Measurements from ENCODE around the gene SF3A1. TPM values are rescaled to one million over a fixed set of nuclear protein-coding genes. Genes with fewer than 3 reads are reported as not detected.

SF3A1 gene
- total RNA-seq, 2 experiments from 2014 or later: 335 to 388 TPM

DNA sequence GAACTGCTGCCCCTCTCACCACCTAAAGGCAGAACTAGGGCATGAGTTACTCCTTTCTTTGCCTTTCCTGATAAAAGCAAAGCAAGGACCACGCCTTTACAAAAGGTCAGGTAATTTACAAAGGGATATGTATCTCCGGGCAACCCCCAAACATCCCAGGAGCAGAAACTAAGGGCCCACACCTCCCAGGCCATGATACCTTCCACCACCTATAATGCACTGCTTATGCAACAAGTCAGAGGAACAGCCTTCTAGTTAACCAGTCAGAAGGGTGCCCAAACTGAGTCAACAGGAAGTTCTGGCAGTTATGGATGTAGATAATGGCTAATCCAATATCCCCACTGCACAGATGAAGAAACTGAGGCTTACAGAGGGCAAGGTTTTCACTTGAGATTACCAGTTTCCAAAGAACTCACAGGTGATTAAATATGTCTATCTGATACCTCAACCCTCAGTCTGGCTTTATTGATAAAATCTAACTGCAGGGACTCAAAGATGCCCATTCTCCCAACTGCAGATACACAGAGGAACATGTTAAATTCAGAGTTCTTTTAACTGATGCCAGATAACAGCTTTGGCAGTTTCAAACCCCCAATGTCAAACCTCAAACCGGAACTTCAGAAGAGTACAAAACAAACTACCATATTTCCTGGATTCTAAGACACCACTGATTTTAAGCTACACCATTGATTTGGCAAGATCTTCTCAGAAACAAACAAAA lies 50.6 kb downstream of the SF3A1 start:
- peak in 4 of 14 experiments; percentile 46 to 87 (median 82) for DNase-seq
- peak; percentile 59 for ATAC-seq (ENCODE audit: poor library complexity)
- peak overlapping the region; percentile 34 for H3K4me3 ChIP-seq (ENCODE audit: low read length)
- POLR2A ChIA-PET: interaction anchor here (0.6 to 11.8 kb wide), 23 partner anchors 8 to 984 kb away, joined by 3 to 290 read pairs (median 4); partner anchors contain the start of genes CASTOR1, CCDC157, NF2 and SF3A1
- intact Hi-C loops (cut with DNase I, micrococcal nuclease): loop anchor here (1.0 to 5.0 kb wide), 7 partner anchors 10 to 131 kb away; partner anchors contain the start of genes CASTOR1 (in 1 of the 2), CCDC157 (in 1 of the 2), OSM (in 1 of the 2) and SF3A1 (in 1 of the 2)
- TF ChIP-seq, protein P1, sequence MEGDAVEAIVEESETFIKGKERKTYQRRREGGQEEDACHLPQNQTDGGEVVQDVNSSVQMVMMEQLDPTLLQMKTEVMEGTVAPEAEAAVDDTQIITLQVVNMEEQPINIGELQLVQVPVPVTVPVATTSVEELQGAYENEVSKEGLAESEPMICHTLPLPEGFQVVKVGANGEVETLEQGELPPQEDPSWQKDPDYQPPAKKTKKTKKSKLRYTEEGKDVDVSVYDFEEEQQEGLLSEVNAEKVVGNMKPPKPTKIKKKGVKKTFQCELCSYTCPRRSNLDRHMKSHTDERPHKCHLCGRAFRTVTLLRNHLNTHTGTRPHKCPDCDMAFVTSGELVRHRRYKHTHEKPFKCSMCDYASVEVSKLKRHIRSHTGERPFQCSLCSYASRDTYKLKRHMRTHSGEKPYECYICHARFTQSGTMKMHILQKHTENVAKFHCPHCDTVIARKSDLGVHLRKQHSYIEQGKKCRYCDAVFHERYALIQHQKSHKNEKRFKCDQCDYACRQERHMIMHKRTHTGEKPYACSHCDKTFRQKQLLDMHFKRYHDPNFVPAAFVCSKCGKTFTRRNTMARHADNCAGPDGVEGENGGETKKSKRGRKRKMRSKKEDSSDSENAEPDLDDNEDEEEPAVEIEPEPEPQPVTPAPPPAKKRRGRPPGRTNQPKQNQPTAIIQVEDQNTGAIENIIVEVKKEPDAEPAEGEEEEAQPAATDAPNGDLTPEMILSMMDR (IDR thresholded peaks at IDR 0.05): no peak
- CTCF ChIA-PET: interaction anchor here (7.9 kb wide), 1 partner anchor 16 kb away, joined by 59 read pairs; the partner anchor contains the start of gene CASTOR1
- Mint-ChIP-seq H3K27ac (peak overlapping the region; percentile 83), H3K4me1 (ENCODE audit: low read depth) (peaks cover 97% of the 10 kb centered on the region), H3K4me3 (peak overlapping the region; percentile 49), H3K27me3 (no peaks in the 10 kb centered on the region), H3K36me3 (ENCODE audit: low read depth) (peaks cover 41% of the 10 kb centered on the region), H3K9me3 (no peaks in the 10 kb centered on the region)
- peaks cover 97% of the 10 kb centered on the region for H3K4me1 ChIP-seq (ENCODE audit: insufficient read depth, low read length)
- H3K27me3 ChIP-seq (ENCODE audit: control insufficient read depth in 1 of 2, insufficient read depth in 2 of 2, low read length in 2 of 2): no peaks in the 10 kb centered on the region
- H3K27ac ChIP-seq (ENCODE audit: low read depth in 1 of 2, low read length in 2 of 2): peak overlapping the region; percentile 74 to 81
- H3K9me3 ChIP-seq (ENCODE audit: control insufficient read depth in 1 of 2, insufficient read depth in 1 of 2, low read length in 2 of 2): no peaks in the 10 kb centered on the region
- H3K36me3 ChIP-seq (ENCODE audit: insufficient read depth, low read length): peaks cover 26% of the 10 kb centered on the region

DNA sequence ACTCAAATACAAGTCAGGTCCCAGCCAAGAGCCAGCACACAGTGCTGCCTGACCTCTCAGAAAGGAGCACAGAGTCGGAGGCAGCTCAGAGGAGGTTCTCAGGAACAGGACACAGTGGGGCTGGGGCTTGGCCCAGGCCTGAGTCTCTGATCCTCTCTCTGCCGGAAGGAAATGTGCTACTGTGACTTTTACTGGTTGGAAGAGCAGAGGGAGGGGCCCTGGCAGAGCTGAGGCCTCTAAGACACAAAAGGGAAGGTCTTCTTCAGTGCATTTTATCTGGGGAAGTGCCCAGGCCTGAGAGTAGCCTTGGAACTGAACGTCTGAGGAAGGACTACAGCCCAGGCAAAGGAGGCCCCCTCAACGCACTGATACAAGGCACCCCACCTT lies 51.2 kb downstream of the SF3A1 start:
- Mint-ChIP-seq H3K4me1 (ENCODE audit: low read depth) (peaks cover 97% of the 10 kb centered on the region), H3K36me3 (ENCODE audit: low read depth) (peaks cover 47% of the 10 kb centered on the region), H3K27ac (peak overlapping the region; percentile 83), H3K27me3 (no peaks in the 10 kb centered on the region), H3K4me3 (peak overlapping the region; percentile 49), H3K9me3 (no peaks in the 10 kb centered on the region)
- Histone ChIP-seq H3K4me3 (ENCODE audit: low read length) (peak overlapping the region; percentile 34), H3K27ac (ENCODE audit: low read depth in 1 of 2, low read length in 2 of 2) (peak overlapping the region; percentile 74 to 81), H3K9me3 (ENCODE audit: control insufficient read depth in 1 of 2, insufficient read depth in 1 of 2, low read length in 2 of 2) (no peaks in the 10 kb centered on the region), H3K36me3 (ENCODE audit: insufficient read depth, low read length) (peaks cover 32% of the 10 kb centered on the region), H3K4me1 (ENCODE audit: insufficient read depth, low read length) (peaks cover 97% of the 10 kb centered on the region), H3K27me3 (ENCODE audit: control insufficient read depth in 1 of 2, insufficient read depth in 2 of 2, low read length in 2 of 2) (no peaks in the 10 kb centered on the region)
- TF ChIP-seq, protein P1 (IDR thresholded peaks at IDR 0.05): no peak
- peak in 12 of 14 experiments; percentile 29 to 88 (median 54) for DNase-seq
- intact Hi-C loops (cut with DNase I, micrococcal nuclease): loop anchor here (1.0 to 5.0 kb wide), 3 partner anchors 9 to 132 kb away; no protein-coding TSS in a partner anchor
- CTCF ChIA-PET: interaction anchor here (7.9 kb wide), 1 partner anchor 15 kb away, joined by 59 read pairs; the partner anchor contains the start of gene CASTOR1
- ATAC-seq (ENCODE audit: poor library complexity): peak; percentile 63
- POLR2A ChIA-PET: interaction anchor here (0.9 to 11.8 kb wide), 14 partner anchors 8 to 702 kb away, joined by 3 to 290 read pairs (median 8); partner anchors contain the start of genes CASTOR1, CCDC157, NF2 and SF3A1

DNA sequence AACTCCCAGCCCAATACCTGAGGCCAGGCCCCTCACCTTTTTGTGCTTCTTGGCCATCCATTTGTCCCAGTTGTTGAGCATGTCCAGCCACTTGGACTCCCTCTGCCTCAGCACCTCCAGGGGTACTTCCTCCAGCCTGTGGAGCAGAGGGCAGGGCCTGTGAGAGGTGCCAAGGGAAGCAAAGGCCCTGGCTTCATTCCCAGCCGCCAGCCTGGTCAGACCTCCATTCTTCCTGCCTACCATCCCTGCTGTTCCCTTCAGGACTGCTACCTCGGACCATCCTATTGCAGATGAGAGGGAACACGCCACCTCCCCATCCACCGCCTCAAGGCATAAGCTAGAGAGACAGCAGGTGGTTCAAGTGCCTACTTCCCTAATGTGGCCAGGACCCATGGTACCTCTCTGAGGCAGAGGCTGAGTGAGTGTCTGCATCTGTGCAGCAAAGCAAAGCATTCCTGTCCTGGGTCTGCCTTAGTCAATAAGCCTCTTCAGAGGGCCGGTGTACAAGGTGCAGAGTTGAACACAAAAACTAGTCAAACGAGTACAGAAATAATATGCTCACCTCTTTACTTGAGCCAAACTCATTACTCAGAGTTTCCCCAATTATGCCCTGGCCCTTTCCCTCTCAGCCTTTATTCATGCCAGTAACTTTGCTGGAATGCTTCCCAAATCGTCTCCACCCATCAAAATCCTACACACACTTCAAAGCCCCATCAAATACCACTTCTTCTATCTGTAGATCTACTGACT lies 52.0 kb downstream of the SF3A1 start:
- POLR2A ChIA-PET: interaction anchor here (0.9 to 11.8 kb wide), 9 partner anchors 11 to 119 kb away, joined by 3 to 290 read pairs (median 18); partner anchors contain the start of genes CASTOR1, CCDC157, RNF215 and SF3A1
- no peak for DNase-seq
- H3K4me3 ChIP-seq (ENCODE audit: low read length): peak overlapping the region; percentile 34

More for the DNA sequence above, 52.0 kb downstream of the SF3A1 start:
- Histone ChIP-seq H3K36me3 (ENCODE audit: insufficient read depth, low read length) (peaks cover 39% of the 10 kb centered on the region), H3K4me1 (ENCODE audit: insufficient read depth, low read length) (peaks cover 97% of the 10 kb centered on the region), H3K27ac (ENCODE audit: low read depth in 1 of 2, low read length in 2 of 2) (peak overlapping the region; percentile 74 to 81), H3K27me3 (ENCODE audit: control insufficient read depth in 1 of 2, insufficient read depth in 2 of 2, low read length in 2 of 2) (no peaks in the 10 kb centered on the region), H3K9me3 (ENCODE audit: control insufficient read depth in 1 of 2, insufficient read depth in 1 of 2, low read length in 2 of 2) (no peaks in the 10 kb centered on the region)
- H3K27ac Mint-ChIP-seq: peak overlapping the region; percentile 83
- H3K4me1 Mint-ChIP-seq (ENCODE audit: low read depth): peaks cover 92% of the 10 kb centered on the region
- CTCF ChIA-PET: interaction anchor here (7.9 kb wide), 1 partner anchor 14 kb away, joined by 59 read pairs; the partner anchor contains the start of gene CASTOR1
- no peaks in the 10 kb centered on the region for H3K27me3 Mint-ChIP-seq
- TF ChIP-seq, protein P1 (IDR thresholded peaks at IDR 0.05): no peak
- H3K4me3 Mint-ChIP-seq: peak overlapping the region; percentile 49
- ATAC-seq (ENCODE audit: poor library complexity): no peak
- no peaks in the 10 kb centered on the region for H3K9me3 Mint-ChIP-seq
- intact Hi-C loops (cut with DNase I, micrococcal nuclease): loop anchor here (1.0 to 5.0 kb wide), 3 partner anchors 8 to 133 kb away; no protein-coding TSS in a partner anchor
- peaks cover 49% of the 10 kb centered on the region for H3K36me3 Mint-ChIP-seq (ENCODE audit: low read depth)
